Progenitor cell of endocrine pancreas (in vitro differentiated cells): Measurements from ENCODE around the gene KIF3B. TPM values are rescaled to one million over a fixed set of nuclear protein-coding genes. Genes with fewer than 3 reads are reported as not detected.

Experiments
- DNase-seq: peaks from one replicate; pipeline ENCODE4 v3.0.0; 2021; ENCODE audit warnings: low spot score; ENCODE audit not compliant: unreplicated experiment
- H3K27ac Mint-ChIP-seq: 2 replicates; pipeline ENCODE4 v1.8.0; 2021; ENCODE audit warnings: mild to moderate bottlenecking, moderate library complexity, mixed read lengths
- H3K27me3 Mint-ChIP-seq: 2 replicates; pipeline ENCODE4 v1.8.0; 2021; ENCODE audit warnings: mixed read lengths
- H3K36me3 Mint-ChIP-seq: 2 replicates; pipeline ENCODE4 v1.8.0; 2022; ENCODE audit warnings: mixed read lengths; ENCODE audit not compliant: insufficient read depth
- H3K4me1 Mint-ChIP-seq: 2 replicates; pipeline ENCODE4 v1.8.0; 2021; ENCODE audit warnings: low read depth, mixed read lengths
- H3K4me3 Mint-ChIP-seq: 2 replicates; pipeline ENCODE4 v1.8.0; 2021; ENCODE audit warnings: low read depth, mild to moderate bottlenecking, moderate library complexity, mixed read lengths
- H3K9me3 Mint-ChIP-seq: 2 replicates; pipeline ENCODE4 v1.8.0; 2021; ENCODE audit warnings: low read depth, mixed read lengths
- CTCF ChIP-seq: fragments of 200-600 bp; sonication (generic); IDR thresholded peaks from one replicate; pipeline ENCODE4 v1.5.0; 2021; ENCODE audit warnings: antibody characterized with exemption, mild to moderate bottlenecking; ENCODE audit not compliant: unreplicated experiment
- total RNA-seq: library from RNA; stranded (reverse); gene quantifications from 2 replicates; pipeline ENCODE4 v1.2.1, GENCODE V29; 2021

KIF3B gene
- total RNA-seq, 1 donor from 2014 or later, result 61.6 TPM

- Mint-ChIP-seq H3K27ac (peak overlapping the region; percentile 100), H3K27me3 (no peaks in the 10 kb centered on the region)
- no peak for TF ChIP-seq CTCF
Measured at GRCh38 chr20:32356622-32357374, 79.3 kb downstream of the KIF3B start.

GRCh38 chr20:32357375-32357868 is 80.0 kb downstream of the KIF3B start:
- TF ChIP-seq CTCF, result no peak
- Mint-ChIP-seq H3K27me3 (no peaks in the 10 kb centered on the region), H3K27ac (peak overlapping the region; percentile 100), H3K36me3 (no peaks in the 10 kb centered on the region), H3K4me1 (peaks cover 26% of the 10 kb centered on the region), H3K4me3 (peak overlapping the region; percentile 96), H3K9me3 (no peaks in the 10 kb centered on the region)
- DNase-seq, result peak; percentile 22

More at GRCh38 chr20:32356622-32357374, 79.3 kb downstream of the KIF3B start:
- Mint-ChIP-seq H3K4me3 (peak overlapping the region; percentile 96), H3K4me1 (peaks cover 21% of the 10 kb centered on the region), H3K9me3 (no peaks in the 10 kb centered on the region), H3K36me3 (no peaks in the 10 kb centered on the region)
- no peak for DNase-seq

- H3K27ac Mint-ChIP-seq, result peak within 1 kb of the TSS; percentile 100
- H3K27me3 Mint-ChIP-seq, result no peaks in the 10 kb centered on the region
- DNase-seq, result peak; percentile 100
- H3K36me3 Mint-ChIP-seq, result no peaks in the 10 kb centered on the region
- no peaks in the 10 kb centered on the region for H3K9me3 Mint-ChIP-seq
- peaks cover 32% of the 10 kb centered on the region for H3K4me1 Mint-ChIP-seq
- H3K4me3 Mint-ChIP-seq, result peak within 1 kb of the TSS; percentile 96
- TF ChIP-seq CTCF, result no peak
Measured at GRCh38 chr20:32357869-32358631, 80.6 kb downstream of the KIF3B start, which contains the start of gene ASXL1. TSS of gene ASXL1 (plus strand) at chr20:32358331. CDS start at chr20:32358776, 445 bp downstream.

GRCh38 chr20:32358632-32358882 is 81.1 kb downstream of the KIF3B start:
- no peak for DNase-seq
- Mint-ChIP-seq H3K4me3 (peak overlapping the region; percentile 35), H3K4me1 (peaks cover 37% of the 10 kb centered on the region), H3K27me3 (no peaks in the 10 kb centered on the region), H3K27ac (no peak overlapping the region), H3K36me3 (no peaks in the 10 kb centered on the region), H3K9me3 (no peaks in the 10 kb centered on the region)
- no peak for TF ChIP-seq CTCF

- Mint-ChIP-seq H3K4me1 (peaks cover 39% of the 10 kb centered on the region), H3K9me3 (no peaks in the 10 kb centered on the region)
Measured at GRCh38 chr20:32358883-32359632, 81.6 kb downstream of the KIF3B start.

More at GRCh38 chr20:32358883-32359632, 81.6 kb downstream of the KIF3B start:
- Mint-ChIP-seq H3K27me3 (no peaks in the 10 kb centered on the region), H3K36me3 (no peaks in the 10 kb centered on the region), H3K4me3 (peak overlapping the region; percentile 88), H3K27ac (peak overlapping the region; percentile 96)
- peak; percentile 76 for DNase-seq
- TF ChIP-seq CTCF, result no peak
